ENCODE measurements around the gene FRMPD2.

- TF ChIP-seq POLR2AphosphoS5 (IDR thresholded peaks at IDR 0.05; ENCODE audit: low read depth), result no peak
- TF ChIP-seq CREB1 (CRISPR knock-in tag; IDR thresholded peaks at IDR 0.05; ENCODE audit: low read depth), result no peak
- TF ChIP-seq REST (IDR thresholded peaks at IDR 0.05; ENCODE audit: unreplicated experiment), result no peak
Observed at GRCh38 chr10:48242171-48242904, 32.2 kb downstream of the FRMPD2 start.

Measured in GM23338 (cell line).